C1 segment of cervical spinal cord (tissue), 14 donors: ENCODE results near the gene TGDS.
A peak's percentile ranks its signal among the peaks of the same experiment; 100 is the strongest.
"Not testable (repeated sequence)": the region's sequence is repeated elsewhere in the genome, so short reads cannot be mapped to it uniquely, and the experiment has no call there.

Experiments
- DNase-seq, 14 donors: peaks; one replicate each; lab custom pipeline; 2025; lab: John Stamatoyannopoulos, UW

Gene TGDS, protein sequence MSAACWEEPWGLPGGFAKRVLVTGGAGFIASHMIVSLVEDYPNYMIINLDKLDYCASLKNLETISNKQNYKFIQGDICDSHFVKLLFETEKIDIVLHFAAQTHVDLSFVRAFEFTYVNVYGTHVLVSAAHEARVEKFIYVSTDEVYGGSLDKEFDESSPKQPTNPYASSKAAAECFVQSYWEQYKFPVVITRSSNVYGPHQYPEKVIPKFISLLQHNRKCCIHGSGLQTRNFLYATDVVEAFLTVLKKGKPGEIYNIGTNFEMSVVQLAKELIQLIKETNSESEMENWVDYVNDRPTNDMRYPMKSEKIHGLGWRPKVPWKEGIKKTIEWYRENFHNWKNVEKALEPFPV

DNA sequence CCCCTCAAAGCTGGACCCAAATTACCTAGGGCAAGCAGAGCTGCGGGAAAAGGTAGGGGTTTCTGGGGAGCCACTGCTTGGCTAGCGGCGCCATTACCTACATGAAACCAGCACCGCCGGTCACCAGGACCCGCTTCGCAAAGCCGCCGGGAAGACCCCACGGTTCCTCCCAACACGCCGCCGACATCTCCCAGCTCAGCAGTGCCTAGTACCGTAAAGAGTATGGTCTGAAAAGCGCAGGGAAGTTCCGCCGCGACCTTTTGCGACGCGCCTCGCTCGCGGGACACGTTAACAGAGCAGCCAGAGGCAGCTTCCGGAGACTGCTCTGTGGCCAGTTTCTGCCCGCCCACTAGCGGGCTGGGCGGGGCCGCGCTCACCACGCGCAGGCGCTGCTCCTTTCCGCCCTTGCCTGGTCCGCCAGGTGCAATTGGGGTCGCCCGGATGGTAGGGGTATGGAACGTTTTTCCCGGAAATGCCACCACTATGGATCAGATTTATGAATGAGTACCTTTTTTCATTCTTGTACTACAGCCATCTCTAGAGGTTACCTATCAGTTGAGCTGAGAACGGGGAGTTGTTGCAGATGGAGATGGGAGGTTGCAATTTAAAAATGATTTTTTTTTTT is at the start of gene TGDS:
Gene TGDS (minus strand): TSS at position 203 of the 625 bp plus-strand sequence. CDS start 16 bp downstream, at position 187.
- DNase-seq, result peak; percentile 22 to 88 (median 80)

GRCh38 chr13:94641409-94641941 is 45.5 kb upstream of the TGDS start:
- DNase-seq, result no peak

- DNase-seq, result no peak
Measured at GRCh38 chr13:94640721-94641120, 44.8 kb upstream of the TGDS start.

- DNase-seq, result not testable (repeated sequence)
Measured at GRCh38 chr13:94637677-94638076, 41.7 kb upstream of the TGDS start.

GRCh38 chr13:94636942-94637578 is 41.1 kb upstream of the TGDS start:
- DNase-seq, result no peak

GRCh38 chr13:94636096-94636495 is 40.1 kb upstream of the TGDS start:
- DNase-seq, result not testable (repeated sequence)

DNA sequence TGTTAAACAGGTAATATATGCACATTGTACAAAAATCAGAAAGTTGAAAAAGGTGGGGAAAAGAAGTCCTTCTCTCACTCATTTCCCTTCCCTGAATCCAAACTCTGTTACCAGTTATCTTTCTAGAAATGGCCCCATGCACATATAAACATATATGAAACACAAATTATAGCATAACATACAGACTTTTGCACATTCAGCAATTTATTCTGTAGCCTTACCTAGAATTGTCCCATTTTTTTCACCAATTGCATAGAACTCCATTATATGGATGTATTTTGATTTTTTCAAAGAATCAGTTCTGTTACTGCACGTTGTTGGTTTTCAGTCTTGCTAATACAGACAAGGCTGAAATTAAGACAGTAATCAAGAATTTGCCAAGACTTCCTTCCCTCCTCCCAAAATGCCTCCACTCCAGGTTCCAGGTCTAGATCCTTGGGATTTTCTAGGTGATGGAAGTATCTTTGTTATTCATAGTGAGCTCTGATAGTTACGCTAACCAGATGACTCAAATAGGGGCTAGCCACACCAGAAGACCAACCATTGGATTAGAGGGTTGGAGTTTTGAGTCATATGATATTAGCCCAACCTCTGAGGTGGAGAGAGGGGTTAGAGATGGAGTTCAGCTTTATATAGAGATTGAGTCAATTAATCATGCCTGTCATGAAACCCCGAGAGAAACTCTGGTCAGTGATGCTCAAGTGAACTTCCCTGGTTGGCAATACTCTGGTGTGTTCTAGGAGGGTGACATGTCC is 36.5 kb upstream of the TGDS start:
- DNase-seq, result no peak

DNA sequence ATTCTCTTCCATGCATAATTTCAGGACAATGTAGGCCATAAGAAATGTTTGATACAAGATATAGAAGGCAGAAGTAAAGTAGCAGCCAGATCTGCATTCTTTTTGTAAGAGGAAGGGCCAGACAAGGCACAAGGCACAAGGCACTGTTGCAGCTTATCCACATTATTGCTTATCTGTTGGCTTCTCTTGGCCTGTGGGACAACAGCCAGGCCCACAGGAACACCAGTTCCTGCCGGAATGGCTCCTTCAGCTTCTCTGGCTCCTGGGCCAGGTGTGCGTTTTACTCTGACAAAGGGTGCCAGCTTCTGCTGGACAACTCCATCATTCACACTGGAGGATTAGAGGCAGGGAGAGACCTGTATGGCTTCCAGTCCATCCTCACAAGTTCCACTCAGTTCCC is 34.9 kb upstream of the TGDS start:
- DNase-seq, result no peak

DNA sequence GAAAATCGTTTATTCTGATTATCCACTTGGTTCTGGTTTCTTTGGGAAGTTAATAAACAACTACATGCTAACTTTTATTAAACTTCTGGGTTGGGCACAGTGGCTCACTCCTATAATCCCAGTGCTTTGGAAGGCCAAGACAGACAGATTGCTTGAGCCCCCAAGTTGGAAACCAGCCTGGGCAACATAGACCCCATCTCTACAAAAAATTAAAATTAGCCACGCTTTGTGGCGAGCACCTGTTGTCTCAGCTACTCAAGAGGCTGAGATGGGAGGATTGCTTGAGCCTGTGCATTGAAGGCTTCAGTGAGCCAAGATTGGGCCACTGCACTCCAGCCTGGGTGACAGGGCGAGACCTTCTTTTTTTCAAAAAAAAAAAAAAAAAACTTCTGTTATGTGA is 27.4 kb upstream of the TGDS start:
- DNase-seq, result no peak

DNA sequence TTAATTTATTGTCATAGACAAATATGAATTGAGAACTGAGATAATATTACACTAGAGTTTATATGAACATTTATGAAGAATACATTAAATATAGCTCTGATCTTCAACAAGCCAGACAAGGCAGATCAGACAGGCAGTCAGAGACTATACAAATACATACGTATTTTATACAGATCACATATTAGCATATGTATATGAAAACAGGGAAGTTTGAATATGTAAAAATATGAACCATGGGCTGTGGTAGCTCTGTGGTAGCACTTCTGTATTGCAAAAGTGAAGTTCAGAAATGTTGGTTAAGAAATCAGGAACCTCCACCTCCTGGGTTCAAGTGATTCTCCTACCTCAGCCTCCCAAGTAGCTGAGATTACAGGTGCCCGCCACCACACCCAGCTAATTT is 26.4 kb upstream of the TGDS start:
- no peak for DNase-seq

GRCh38 chr13:94620286-94620896 is 24.4 kb upstream of the TGDS start:
- DNase-seq, result no peak

DNA sequence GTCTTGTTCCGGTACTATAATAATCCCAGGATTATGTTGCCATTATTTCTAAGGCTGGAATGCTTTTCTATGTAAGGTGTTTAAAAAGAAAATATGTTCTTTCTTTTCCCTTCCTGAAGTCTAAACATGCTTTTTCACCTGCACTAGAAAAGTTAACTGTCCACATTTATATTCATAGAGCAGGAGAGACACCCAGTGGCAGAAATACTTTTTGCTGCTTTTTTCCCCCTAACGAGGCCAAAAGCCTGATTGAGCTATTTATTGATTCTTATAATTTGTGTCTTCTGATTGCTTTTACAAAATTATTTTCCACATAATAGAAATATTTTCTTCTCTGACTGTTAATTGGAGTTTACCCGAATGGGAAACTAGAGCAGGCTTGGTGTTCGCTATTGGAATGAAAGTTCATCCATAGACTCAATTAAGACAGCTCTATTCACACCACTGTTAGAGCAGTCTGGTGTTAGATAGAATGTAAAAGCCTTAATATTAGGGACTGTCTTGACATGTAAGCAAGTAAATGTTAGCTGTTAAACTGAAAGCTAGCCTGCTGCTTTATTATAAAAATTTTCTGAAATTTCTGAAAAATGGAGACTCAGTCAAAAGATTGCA is 21.5 kb upstream of the TGDS start:
- DNase-seq, result peak in 2 of 14 donors; percentile 10 to 13

GRCh38 chr13:94613051-94613450 is 17.1 kb upstream of the TGDS start:
- no peak for DNase-seq

- DNase-seq, result peak in 1 of 14 donors; percentile 43
Measured at GRCh38 chr13:94612050-94612449, 16.1 kb upstream of the TGDS start.

DNA sequence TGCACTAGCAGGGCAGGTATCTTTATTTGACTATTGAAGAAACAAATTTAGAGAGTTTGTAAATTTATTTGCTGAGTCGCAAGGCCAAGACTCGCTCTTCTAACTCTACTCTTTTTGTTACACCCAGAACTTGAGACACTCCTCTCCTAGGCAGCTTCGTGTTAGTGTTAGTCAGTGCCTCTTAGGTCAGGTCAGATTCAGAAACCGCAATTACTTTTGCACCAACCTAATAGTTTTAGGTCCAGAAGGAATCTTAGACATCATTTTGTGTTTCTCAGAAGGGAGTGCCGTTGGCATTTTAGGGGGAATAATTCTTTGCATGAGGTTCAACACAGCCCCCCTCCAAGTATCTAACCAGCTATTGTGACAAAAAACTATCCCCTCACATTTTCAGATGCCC is 14.5 kb upstream of the TGDS start:
- DNase-seq, result no peak

- peak in 1 of 14 donors; percentile 25 for DNase-seq
Measured at GRCh38 chr13:94609196-94609595, 13.2 kb upstream of the TGDS start.

DNA sequence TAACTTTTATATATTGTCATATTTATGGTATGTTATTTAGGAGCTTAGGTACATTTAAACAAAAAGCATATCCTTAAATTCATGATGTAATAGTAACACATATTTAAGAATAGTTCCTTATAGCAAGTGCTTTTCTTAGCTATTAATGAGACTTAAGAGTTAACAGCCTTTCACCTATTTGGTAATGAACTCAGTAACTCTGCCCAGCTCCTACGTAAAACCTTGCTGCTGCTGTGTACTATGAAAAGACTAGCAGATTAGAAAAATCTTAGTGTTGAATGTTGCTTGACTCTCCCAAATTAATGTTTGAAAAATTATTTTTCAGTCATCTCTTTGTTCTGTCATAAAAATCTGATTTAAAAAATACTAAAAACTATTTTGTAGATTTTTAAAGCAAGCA is 12.6 kb upstream of the TGDS start:
- DNase-seq, result peak in 1 of 14 donors; percentile 29

- no peak for DNase-seq
Measured at GRCh38 chr13:94607939-94608338, 12.0 kb upstream of the TGDS start.

- DNase-seq, result no peak
Measured at GRCh38 chr13:94607056-94607455, 11.1 kb upstream of the TGDS start.

GRCh38 chr13:94602467-94602866 is 6.5 kb upstream of the TGDS start:
- DNase-seq, result peak in 1 of 14 donors; percentile 50
